Sigmoid colon (tissue), 7 donors: ENCODE data around the gene LIMD2. TPM values are rescaled to one million over a fixed set of nuclear protein-coding genes. Genes with fewer than 3 reads are reported as not detected.

Experiments
- DNase-seq: peaks from one replicate; pipeline ENCODE4 v3.0.0-alpha.2; 2019
- H3K27ac ChIP-seq, 4 donors: fragments of 200-600 bp; sonication (generic); one replicate each; pipeline ENCODE4 v1.5.1; 2016 to 2019; ENCODE audit warnings: mild to moderate bottlenecking in 1 of 4
- H3K27me3 ChIP-seq, 3 donors: fragments of 200-600 bp; sonication (generic); one replicate each; pipeline ENCODE4 v1.5.1; 2019; ENCODE audit warnings: mild to moderate bottlenecking in 1 of 3
- H3K36me3 ChIP-seq, 4 donors: fragments of 200-600 bp; sonication (generic); one replicate each; pipeline ENCODE4 v1.5.1; 2016 to 2019
- H3K4me1 ChIP-seq, 4 donors: fragments of 200-600 bp; sonication (generic); one replicate each; pipeline ENCODE4 v1.5.1; 2017 to 2019
- H3K4me3 ChIP-seq, 4 donors: fragments of 200-600 bp; sonication (generic); one replicate each; pipeline ENCODE4 v1.5.1; 2017 to 2019; ENCODE audit warnings: mild to moderate bottlenecking in 2 of 4, moderate library complexity in 1 of 4
- H3K9me3 ChIP-seq, 4 donors: fragments of 200-600 bp in 3 of 4; sonication (generic) in 3 of 4; one replicate each; pipeline versions ENCODE4 v1.5.1 to v1.6.1; 2013 to 2019
- EP300 ChIP-seq, 4 donors: sonication (generic); formaldehyde crosslinking; IDR thresholded peaks; one replicate each; pipeline ENCODE4 v1.6.1; 2017; ENCODE audit warnings: antibody characterized with exemption in 4 of 4
- POLR2A ChIP-seq, 2 donors: fragments of 450-650 bp; IDR thresholded peaks; one replicate each; pipeline ENCODE4 v1.6.1; 2016; ENCODE audit warnings: antibody characterized with exemption in 2 of 2, mild to moderate bottlenecking in 2 of 2, moderate library complexity in 2 of 2
- POLR2AphosphoS5 ChIP-seq, 4 donors: sonication (generic); formaldehyde crosslinking; IDR thresholded peaks; one replicate each; pipeline ENCODE4 v1.6.1; 2017; ENCODE audit warnings: antibody characterized with exemption in 4 of 4
- WGBS, 2 donors: extraction: QIAGEN DNeasy Blood & Tissue Kit; methylation state at CpG; one replicate each; pipeline ENCODE4 v1.1.7; 2013; 5-methylcytosine and 5-hydroxymethylcytosine counted together
- intact Hi-C: fragments of 100-400 bp; cut with DNase I; formaldehyde crosslinking; loops from one replicate; pipeline ENCODE4 v1.15.1; 2023
- polyA plus RNA-seq, 3 donors: library from polyadenylated mRNA; stranded (reverse); fragments of 200-250 nt; gene quantifications; one replicate each; pipeline ENCODE4 v1.2.3, GENCODE V29; 2013
- total RNA-seq, 4 donors: library from RNA; depleted of rRNA; stranded (reverse); fragments of >200 nt; gene quantifications; one replicate each; pipeline ENCODE4 v1.1.0, GENCODE V29; 2016
- TF ChIP-seq, protein P1 (sequence below), 4 experiments: fragments of 450-650 bp in 3 of 4; fragments of 200-600 bp in 1 of 4; IDR thresholded peaks; one replicate each; pipeline ENCODE4 v1.5.1; 2016 to 2019; ENCODE audit warnings: antibody characterized with exemption in 4 of 4, mild to moderate bottlenecking in 3 of 4, moderate library complexity in 2 of 4
- donor health status: healthy with polysubstance abuse.
- donor health status: Bipolar disorder and iron deficiency.
- donor health status: healthy.

The LIMD2 gene
- total and polyA plus RNA-seq, 7 donors: 3.0 to 119 (median 7.5) TPM

- TF ChIP-seq, protein P1, sequence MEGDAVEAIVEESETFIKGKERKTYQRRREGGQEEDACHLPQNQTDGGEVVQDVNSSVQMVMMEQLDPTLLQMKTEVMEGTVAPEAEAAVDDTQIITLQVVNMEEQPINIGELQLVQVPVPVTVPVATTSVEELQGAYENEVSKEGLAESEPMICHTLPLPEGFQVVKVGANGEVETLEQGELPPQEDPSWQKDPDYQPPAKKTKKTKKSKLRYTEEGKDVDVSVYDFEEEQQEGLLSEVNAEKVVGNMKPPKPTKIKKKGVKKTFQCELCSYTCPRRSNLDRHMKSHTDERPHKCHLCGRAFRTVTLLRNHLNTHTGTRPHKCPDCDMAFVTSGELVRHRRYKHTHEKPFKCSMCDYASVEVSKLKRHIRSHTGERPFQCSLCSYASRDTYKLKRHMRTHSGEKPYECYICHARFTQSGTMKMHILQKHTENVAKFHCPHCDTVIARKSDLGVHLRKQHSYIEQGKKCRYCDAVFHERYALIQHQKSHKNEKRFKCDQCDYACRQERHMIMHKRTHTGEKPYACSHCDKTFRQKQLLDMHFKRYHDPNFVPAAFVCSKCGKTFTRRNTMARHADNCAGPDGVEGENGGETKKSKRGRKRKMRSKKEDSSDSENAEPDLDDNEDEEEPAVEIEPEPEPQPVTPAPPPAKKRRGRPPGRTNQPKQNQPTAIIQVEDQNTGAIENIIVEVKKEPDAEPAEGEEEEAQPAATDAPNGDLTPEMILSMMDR (IDR thresholded peaks at IDR 0.05): no peak
- TF ChIP-seq POLR2AphosphoS5 (IDR thresholded peaks at IDR 0.05) (no peak), EP300 (IDR thresholded peaks at IDR 0.05) (no peak), POLR2A (IDR thresholded peaks at IDR 0.05) (no peak)
- Histone ChIP-seq H3K36me3 (peaks cover 22 to 53% (median 45%) of the 10 kb centered on the region in 4 donors), H3K27ac (peak overlapping the region in 3 of 4 donors; percentile 27 to 37 (median 35)), H3K4me3 (no peak overlapping the region), H3K4me1 (peaks cover 0 to 33% (median 22%) of the 10 kb centered on the region in 4 donors), H3K27me3 (no peaks in the 10 kb centered on the region), H3K9me3 (no peaks in the 10 kb centered on the region)
- DNase-seq: no peak
- 85 to 93% methylated on average over 12 of the region's 12 CpGs for WGBS, 2 donors
- intact Hi-C loops: no loop called here
Observed at GRCh38 chr17:63694229-63694949, 5.5 kb downstream of the LIMD2 start.

DNA sequence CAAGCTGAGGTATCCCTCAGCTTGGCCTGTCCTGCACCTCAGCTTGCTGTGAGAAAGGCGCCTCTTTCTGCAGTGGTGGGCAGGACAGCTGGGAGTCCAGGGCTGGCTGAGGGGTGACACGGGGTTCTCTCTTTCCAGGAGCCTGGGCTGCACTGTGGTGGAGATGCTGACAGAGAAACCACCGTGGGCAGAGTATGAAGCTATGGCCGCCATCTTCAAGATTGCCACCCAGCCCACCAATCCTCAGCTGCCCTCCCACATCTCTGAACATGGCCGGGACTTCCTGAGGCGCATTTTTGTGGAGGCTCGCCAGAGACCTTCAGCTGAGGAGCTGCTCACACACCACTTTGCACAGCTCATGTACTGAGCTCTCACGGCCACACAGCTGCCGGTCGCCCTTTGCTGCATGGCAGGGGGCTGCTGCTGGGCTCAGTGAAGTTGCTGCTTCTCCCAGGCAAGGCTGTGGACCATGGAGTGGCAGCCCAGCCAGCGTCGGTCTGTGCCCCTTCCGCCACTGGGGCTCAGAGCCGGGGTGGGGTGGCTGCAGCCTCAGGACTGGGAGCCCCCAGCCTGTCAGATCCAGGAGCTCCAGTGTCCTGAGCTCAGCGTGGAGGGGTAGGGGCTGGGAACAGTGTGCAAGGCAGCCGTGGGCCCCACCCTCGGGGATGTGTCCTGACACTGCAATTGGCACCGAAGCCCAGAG lies 6.4 kb downstream of the LIMD2 start:
- Histone ChIP-seq H3K4me3 (no peak overlapping the region), H3K27ac (peak overlapping the region in 1 of 4 donors; percentile 2), H3K9me3 (no peaks in the 10 kb centered on the region), H3K27me3 (no peaks in the 10 kb centered on the region), H3K4me1 (peaks cover 0 to 24% (median 14%) of the 10 kb centered on the region in 4 donors), H3K36me3 (peaks cover 24 to 61% (median 54%) of the 10 kb centered on the region in 4 donors)
- DNase-seq: no peak
- 92 to 93% methylated on average over 18 of the region's 18 CpGs for WGBS, 2 donors
- intact Hi-C loops: no loop called here
- no peak for TF ChIP-seq EP300 (IDR thresholded peaks at IDR 0.05)
- TF ChIP-seq POLR2AphosphoS5 (IDR thresholded peaks at IDR 0.05): no peak
- no peak for TF ChIP-seq POLR2A (IDR thresholded peaks at IDR 0.05)
- TF ChIP-seq, protein P1 (IDR thresholded peaks at IDR 0.05): no peak

- Histone ChIP-seq H3K4me1 (peaks cover 0 to 12% (median 4%) of the 10 kb centered on the region in 4 donors), H3K27me3 (no peaks in the 10 kb centered on the region), H3K4me3 (no peak overlapping the region), H3K27ac (no peak overlapping the region), H3K36me3 (peaks cover 24 to 73% (median 60%) of the 10 kb centered on the region in 4 donors), H3K9me3 (no peaks in the 10 kb centered on the region)
- WGBS, 2 donors: 94% methylated on average over 11 of the region's 11 CpGs
- intact Hi-C loops: no loop called here
- DNase-seq: no peak
- no peak for TF ChIP-seq POLR2AphosphoS5 (IDR thresholded peaks at IDR 0.05)
- TF ChIP-seq, protein P1 (IDR thresholded peaks at IDR 0.05): no peak
- TF ChIP-seq EP300 (IDR thresholded peaks at IDR 0.05): no peak
- no peak for TF ChIP-seq POLR2A (IDR thresholded peaks at IDR 0.05)
Observed at GRCh38 chr17:63692195-63692816, 7.6 kb downstream of the LIMD2 start.

GRCh38 chr17:63689479-63689878 lies 10.4 kb downstream of the LIMD2 start:
- H3K36me3 ChIP-seq: peaks cover 24 to 71% (median 59%) of the 10 kb centered on the region in 4 donors
- intact Hi-C loops: no loop called here
- no peak for DNase-seq

More at GRCh38 chr17:63689479-63689878, 10.4 kb downstream of the LIMD2 start:
- 97 to 99% methylated on average over 14 of the region's 14 CpGs for WGBS, 2 donors
- H3K27ac ChIP-seq: no peak overlapping the region
- TF ChIP-seq POLR2A (IDR thresholded peaks at IDR 0.05) (no peak), POLR2AphosphoS5 (IDR thresholded peaks at IDR 0.05) (no peak), EP300 (IDR thresholded peaks at IDR 0.05) (no peak)
- TF ChIP-seq, protein P1 (IDR thresholded peaks at IDR 0.05): no peak
- no peaks in the 10 kb centered on the region for H3K9me3 ChIP-seq
- no peak overlapping the region for H3K4me3 ChIP-seq
- peaks cover 0 to 27% (median 23%) of the 10 kb centered on the region in 4 donors for H3K4me1 ChIP-seq
- H3K27me3 ChIP-seq: no peaks in the 10 kb centered on the region
